Stimulated activated CD8-positive, alpha-beta memory T cell treated with anti-CD3 and anti-CD28 coated beads, Interleukin-4, amount 100 ng/mL, for 1 hour (primary cell): ENCODE results near the gene ANKRD18A.

Experiments
- DNase-seq, 2 donors: peaks; one replicate each; pipeline ENCODE4 v3.0.0-alpha.2; 2020; ENCODE audit warnings: low read depth in 2 of 2, low spot score in 1 of 2

ANKRD18A gene

GRCh38 chr9:38620483-38621433 lies at the start of gene ANKRD18A:
Gene ANKRD18A, minus strand, starts transcription at chr9:38620596. Its CDS starts 311 bp downstream, at chr9:38620285.
- peak in 1 of 2 donors; percentile 21 for DNase-seq

GRCh38 chr9:38668791-38669466 lies 48.5 kb upstream of the ANKRD18A start:
- no peak for DNase-seq

GRCh38 chr9:38662763-38663593 lies 42.6 kb upstream of the ANKRD18A start:
- DNase-seq, result no peak

GRCh38 chr9:38659538-38659937 lies 39.1 kb upstream of the ANKRD18A start:
- DNase-seq, result no peak

GRCh38 chr9:38656896-38657295 lies 36.5 kb upstream of the ANKRD18A start:
- no peak for DNase-seq

- DNase-seq, result no peak
These were observed 32.1 kb upstream of the ANKRD18A start for GRCh38 chr9:38652486-38652885.

- DNase-seq, result no peak
These were observed 31.6 kb upstream of the ANKRD18A start for GRCh38 chr9:38652044-38652443.

GRCh38 chr9:38651400-38652042 lies 31.1 kb upstream of the ANKRD18A start:
- no peak for DNase-seq

- DNase-seq, result no peak
These were observed 30.2 kb upstream of the ANKRD18A start for GRCh38 chr9:38650564-38650963.

- no peak for DNase-seq
These were observed 29.5 kb upstream of the ANKRD18A start for GRCh38 chr9:38649731-38650363.

- DNase-seq, result no peak
These were observed 24.2 kb upstream of the ANKRD18A start for GRCh38 chr9:38644601-38645000.

- no peak for DNase-seq
These were observed 23.4 kb upstream of the ANKRD18A start for GRCh38 chr9:38643815-38644173.

GRCh38 chr9:38642951-38643814 lies 22.8 kb upstream of the ANKRD18A start:
- no peak for DNase-seq

GRCh38 chr9:38641985-38642864 lies 21.8 kb upstream of the ANKRD18A start:
- DNase-seq, result no peak

- no peak for DNase-seq
These were observed 20.7 kb upstream of the ANKRD18A start for GRCh38 chr9:38641142-38641541.

- no peak for DNase-seq
These were observed 19.2 kb upstream of the ANKRD18A start for GRCh38 chr9:38639577-38639940.

GRCh38 chr9:38638881-38639576 lies 18.6 kb upstream of the ANKRD18A start:
- no peak for DNase-seq

- DNase-seq, result no peak
These were observed 13.9 kb upstream of the ANKRD18A start for GRCh38 chr9:38634315-38634714.
